ENCODE data around the gene PSMB11.

Gene PSMB11

DNA sequence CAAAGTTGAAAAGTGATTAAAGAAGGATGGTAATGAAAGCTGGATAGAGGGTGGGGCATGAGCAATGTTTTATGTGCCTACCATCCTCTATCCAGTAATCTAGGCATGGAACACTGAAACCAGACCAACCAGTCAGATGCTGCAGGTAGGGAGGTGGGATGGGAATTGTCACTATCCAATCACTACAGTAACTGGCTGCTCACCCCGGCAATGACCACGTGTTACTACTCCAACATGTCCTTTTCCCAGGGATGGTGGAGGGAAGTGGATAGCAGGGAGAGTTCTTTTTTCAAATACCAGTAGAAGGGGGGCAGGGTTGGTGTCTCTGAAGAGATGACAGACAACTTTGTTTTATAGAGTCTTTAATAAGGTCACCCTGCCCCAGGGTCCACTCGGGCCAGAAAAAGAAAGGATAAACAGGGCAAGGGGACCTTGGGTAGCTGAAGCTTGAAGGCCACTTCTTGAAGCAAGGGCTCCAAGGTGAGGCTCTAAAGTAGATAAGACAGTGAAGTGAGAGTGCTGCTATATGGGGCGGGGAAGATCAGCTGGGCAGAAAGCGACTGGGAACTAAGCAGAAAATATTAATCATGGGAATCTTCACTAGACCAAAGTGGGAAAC is 30.0 kb downstream of the PSMB11 start:
- peak overlapping the region; percentile 96 for H3K4me3 ChIP-seq (ENCODE audit: low read length)
- DNase-seq (ENCODE audit: low read depth, low spot score), result no peak

DNA sequence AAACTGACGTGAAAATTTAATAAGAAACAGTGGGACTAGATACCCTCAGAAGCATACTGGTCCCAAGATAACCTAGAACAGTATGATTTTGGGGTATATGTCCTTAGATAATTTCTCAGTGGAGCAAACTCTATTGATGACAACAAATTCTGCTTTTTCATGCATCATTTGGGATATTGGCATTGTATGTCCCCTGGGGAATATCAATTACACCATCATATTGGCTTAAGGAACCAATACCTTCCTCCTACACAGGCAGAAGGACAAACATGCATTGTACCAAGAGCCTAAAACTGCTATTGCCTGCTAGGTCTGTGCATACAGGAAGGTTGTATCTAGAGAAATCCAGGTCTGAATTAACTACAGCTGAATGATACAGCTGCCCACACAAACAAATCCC is 32.9 kb downstream of the PSMB11 start:
- DNase-seq (ENCODE audit: low read depth, low spot score), result no peak
- no peak overlapping the region for H3K4me3 ChIP-seq (ENCODE audit: low read length)

DNA sequence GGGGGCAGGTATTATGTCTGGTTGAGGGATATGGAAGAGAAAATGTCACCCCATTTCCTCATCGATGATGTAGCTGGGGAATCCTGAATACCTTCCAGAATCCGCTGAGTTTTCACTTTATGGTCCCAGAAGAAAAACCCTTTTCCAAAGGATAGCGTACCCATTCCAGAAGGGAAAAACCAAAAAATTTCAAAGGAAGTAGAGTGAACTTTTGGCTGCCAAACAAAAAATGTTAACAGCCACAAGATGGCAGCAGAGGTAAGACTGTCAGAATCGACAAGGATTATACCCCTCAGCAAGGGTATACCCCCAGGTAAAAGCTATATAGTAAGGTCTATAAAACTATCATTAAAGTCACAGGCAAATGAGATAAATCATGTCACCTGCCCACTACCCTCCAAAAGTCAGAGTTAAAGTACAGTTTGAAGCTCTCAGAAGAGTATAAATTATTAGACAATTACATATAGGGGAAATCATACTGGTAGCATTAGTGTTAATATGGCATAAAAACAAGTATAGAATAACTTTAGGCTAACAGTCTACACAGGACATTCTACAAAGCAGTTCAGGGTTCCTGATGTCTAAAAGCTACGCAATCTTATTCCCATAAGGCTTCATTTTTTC is 34.9 kb downstream of the PSMB11 start:
- H3K4me3 ChIP-seq (ENCODE audit: low read length), result no peak overlapping the region
- no peak for DNase-seq (ENCODE audit: low read depth, low spot score)

DNA sequence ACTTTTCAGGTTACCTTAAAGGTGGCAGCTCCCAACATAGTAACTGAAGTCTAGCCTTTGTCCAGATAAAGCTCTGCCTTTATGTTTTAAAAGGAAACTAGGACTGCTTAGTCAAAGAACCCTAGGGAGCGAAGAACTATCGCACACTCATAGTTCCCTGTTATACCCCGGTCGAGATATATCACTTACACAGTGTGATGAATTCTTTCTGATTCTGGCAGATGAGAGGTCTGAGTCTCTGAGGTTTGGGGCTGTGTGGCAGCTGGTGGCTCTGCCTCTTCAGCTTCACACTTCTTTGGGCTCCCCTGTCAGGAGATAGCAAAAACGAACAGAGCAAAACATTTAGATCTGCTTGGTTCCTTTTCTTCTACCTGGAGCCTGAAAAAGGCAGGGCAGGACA is 36.0 kb downstream of the PSMB11 start:
- no peak for DNase-seq (ENCODE audit: low read depth, low spot score)
- no peak overlapping the region for H3K4me3 ChIP-seq (ENCODE audit: low read length)

DNA sequence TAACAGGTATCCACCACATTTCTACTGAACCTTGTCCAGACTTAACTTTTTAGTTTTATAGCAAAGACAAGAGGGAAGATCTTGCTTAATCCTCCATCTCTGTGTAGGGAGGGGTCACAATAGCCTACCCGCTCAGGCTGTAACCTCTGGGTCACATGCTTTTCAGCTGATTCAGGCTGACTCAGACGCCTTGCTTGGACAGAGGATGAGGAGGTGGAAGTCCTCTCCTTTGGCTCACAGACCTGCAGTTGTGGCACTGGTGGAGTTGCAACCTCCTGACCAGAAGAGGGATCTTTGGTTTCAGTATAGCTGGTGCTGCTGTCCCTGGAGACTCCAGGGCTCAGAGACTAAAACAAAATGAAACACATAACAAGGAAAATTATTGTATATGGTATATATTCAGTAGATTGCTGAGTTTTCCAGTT is 36.7 kb downstream of the PSMB11 start:
- H3K4me3 ChIP-seq (ENCODE audit: low read length), result no peak overlapping the region
- no peak for DNase-seq (ENCODE audit: low read depth, low spot score)

DNA sequence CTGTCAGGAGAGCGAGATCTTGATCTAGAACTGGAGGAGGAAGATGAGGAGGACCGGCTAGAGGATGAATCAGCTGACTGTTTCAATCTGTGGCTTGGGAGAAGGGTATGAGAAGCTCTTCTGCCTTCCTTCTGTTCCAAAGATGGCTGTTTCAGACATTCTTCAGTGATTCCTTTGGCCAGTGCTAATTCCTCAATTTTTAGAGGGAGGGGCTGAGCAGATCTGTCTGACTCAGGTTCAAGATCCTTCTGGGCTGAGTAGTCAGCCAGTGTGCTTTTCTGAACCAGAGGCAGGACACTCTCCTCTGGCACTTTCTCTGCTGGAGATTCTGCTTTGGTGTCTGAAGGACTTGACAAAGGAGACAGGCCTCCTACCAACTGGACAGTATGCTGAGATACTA is 37.7 kb downstream of the PSMB11 start:
- H3K4me3 ChIP-seq (ENCODE audit: low read length), result no peak overlapping the region
- DNase-seq (ENCODE audit: low read depth, low spot score), result no peak

DNA sequence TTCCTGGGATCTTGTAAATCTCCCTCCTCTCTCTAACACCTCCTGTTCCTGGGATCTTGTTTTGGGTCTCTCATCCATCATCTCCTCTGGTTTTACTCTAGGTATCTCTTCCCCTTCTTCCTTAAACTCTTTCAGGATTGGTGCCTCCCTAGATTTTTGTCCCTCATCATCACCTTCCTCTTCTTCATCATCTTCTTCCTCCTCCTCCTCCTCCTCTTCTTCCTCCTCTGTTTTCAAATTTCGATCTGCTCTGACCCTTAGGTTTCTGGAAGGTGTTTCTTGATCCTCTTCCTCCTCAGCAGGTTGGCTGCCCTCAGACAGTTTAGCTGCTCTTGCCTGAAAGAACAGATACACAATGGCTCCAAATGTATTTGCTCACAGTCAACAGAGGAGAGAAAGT is 38.5 kb downstream of the PSMB11 start:
- no peak for DNase-seq (ENCODE audit: low read depth, low spot score)
- H3K4me3 ChIP-seq (ENCODE audit: low read length), result no peak overlapping the region

DNA sequence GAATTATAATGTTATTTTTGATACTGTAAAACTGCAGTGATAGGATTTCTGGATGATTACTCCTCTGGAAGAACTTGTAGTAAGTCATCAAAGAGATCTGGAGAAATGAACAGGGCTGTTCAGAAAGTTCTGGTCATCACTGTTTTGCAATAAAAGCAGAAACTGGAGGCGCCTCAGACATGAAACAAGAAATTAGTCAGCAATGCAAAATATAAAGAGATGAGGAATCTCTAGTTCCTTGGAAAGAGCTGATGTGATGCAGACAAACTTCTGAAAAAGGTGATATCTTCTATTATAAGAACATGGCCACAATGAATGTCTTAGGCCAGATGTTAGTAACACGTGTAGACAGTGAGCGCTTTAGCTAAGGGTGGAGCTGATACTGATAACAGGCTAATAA is 43.4 kb downstream of the PSMB11 start:
- no peak overlapping the region for H3K4me3 ChIP-seq (ENCODE audit: low read length)
- DNase-seq (ENCODE audit: low read depth, low spot score), result no peak

DNA sequence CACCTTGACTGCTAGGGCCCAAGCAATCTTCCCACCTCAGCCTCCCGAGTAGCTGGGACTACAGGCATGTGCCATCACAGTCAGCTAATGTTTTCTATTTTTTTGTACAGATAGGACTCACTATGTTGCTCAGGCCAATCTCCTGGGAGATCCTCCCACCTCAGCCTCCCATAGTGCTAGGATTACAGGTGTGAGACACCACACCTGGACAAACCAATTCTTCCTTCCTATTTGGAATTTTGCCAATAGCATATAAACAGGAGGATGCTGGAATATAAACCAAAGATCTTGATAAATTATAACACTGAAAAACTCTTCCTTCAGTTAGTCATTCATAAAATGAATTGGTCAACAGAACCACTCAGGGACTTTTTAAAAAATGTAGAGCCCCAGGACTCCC is 44.6 kb downstream of the PSMB11 start:
- no peak for DNase-seq (ENCODE audit: low read depth, low spot score)
- no peak overlapping the region for H3K4me3 ChIP-seq (ENCODE audit: low read length)

DNA sequence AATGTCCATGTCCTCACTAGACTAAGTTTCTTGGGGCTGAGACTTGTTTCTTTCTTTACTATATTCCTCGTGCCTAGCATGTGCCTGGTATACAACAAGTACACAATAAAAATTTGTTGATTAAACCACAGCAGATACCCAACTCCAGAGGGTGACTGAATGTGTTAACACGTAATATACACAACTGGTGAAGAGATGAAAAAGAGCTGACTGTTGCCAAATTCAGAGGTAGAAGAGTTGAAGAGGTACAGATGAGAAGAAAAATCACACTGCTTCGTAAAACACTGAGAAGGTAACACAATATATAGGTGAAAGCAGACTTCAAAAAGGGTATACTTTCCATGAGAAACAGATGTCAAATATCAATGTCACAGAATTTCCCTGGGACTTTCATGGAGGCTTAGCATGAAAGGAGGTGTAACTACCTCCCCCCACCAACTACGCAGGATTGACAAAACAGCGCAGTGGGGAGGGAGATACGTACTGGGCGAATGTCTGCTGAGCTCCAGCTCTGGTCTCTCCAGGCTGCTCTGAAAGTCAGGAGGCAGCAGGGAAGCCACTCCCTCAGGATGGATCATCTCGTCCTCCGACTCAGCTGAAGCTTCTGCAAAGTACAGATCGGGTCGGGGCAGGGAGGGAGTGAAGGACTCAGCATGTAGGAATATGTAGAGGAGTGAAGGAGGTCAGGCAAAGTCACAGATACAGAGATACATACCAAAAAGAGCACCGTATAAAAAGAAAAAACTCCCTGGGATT is 47.7 kb downstream of the PSMB11 start:
- no peak overlapping the region for H3K4me3 ChIP-seq (ENCODE audit: low read length)
- no peak for DNase-seq (ENCODE audit: low read depth, low spot score)

DNA sequence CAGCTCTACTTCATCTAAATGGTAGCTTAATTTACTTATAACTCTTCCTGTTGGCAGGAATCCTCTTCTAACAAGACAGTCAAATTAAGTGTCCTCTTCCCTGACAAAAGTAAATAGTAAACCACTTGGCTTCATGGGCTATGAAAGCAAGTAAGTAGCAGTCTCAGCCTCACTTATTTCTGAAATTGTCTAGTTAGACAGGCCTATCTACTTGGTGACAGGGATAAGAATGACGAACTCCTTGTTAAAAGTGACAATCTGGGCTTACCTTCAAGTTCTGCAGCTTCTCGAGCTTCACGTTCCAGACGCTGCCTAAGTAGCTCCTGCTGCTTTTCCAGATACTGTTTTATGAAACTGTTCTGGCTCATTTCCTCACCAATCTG is 48.2 kb downstream of the PSMB11 start:
- no peak for DNase-seq (ENCODE audit: low read depth, low spot score)

DNA sequence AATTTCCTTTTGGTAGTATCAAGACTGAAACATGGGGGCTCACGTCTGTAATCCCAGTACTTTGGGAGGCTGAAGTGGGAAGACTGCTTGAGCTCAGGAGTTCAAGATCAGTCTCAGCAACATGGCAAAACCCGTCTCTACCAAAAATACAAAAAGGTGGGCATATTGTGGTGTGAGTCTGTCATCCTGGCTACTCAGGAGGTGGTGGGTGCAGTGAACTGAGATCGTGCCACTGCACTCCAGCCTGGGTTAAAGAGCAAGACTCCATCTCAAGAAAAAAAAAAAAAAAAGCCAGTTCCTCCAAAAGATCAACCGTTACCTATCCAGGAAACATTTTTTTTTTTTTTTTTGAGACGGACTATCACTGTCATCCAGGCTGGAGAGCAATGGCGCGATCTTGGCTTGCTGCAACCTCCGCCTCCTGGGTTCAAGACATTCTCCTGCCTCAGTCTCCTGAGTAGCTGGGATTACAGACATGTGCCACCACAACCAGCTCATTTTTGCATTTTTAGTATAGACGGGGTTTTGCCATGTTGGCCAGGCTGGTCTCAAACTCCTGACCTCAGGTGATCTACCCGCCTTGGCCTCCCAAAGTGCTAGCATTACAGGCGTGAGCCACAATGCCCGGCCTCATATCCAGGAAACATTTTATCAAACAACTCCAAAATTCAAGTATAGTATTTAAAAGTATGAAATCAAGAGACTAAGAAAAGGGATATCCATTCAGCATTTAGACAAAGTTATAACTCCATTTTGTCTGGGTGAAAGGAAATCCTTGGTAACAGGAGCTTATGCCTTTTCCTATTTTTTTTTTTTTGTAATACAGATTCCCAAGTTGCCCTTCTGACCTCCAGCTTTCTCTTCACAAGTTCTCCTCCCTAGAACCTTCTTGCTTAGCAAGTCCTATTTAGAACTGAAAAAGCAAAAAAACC is 49.5 kb downstream of the PSMB11 start:
- DNase-seq (ENCODE audit: low read depth, low spot score), result no peak
- no peak overlapping the region for H3K4me3 ChIP-seq (ENCODE audit: low read length)

More for the DNA sequence above, 48.2 kb downstream of the PSMB11 start:
- no peak overlapping the region for H3K4me3 ChIP-seq (ENCODE audit: low read length)

DNA sequence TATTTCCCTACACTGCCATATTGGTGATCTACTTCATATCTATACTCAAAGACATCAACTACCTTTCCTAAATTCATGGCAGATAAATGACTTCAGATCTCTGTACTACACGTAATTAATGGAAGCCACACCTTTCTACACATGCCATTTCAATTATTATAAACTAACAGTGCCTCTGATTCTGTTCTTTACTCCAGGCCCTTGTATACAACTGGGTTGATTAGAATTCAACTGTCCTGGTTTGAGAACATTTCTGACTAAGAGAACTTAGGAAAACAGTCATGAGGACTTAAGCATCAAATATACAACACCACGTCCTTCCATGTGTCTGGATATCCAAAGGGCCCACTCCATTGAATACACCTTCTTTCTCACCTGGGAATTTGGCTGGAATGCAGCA is 51.1 kb downstream of the PSMB11 start:
- H3K4me3 ChIP-seq (ENCODE audit: low read length), result no peak overlapping the region
- DNase-seq (ENCODE audit: low read depth, low spot score), result no peak

DNA sequence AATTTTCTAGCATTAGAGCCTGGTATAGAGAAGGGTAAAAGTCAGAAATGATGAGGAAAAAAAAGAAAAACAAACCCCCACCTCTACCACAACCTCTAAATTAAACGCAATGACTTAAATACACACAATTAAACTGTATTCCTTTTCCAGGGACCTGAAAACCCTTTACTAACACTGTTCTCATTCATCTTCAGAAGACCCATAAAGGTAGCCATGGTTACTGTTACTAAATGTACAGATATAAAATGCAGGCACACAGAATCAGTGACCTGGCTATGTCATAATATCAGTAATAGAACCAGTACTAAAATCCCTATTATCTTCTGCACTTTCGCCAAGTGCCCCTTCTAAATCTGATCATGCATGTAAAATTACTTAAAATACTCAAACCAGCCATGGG is 51.5 kb downstream of the PSMB11 start:
- H3K4me3 ChIP-seq (ENCODE audit: low read length), result peak overlapping the region; percentile 98

More for the DNA sequence above, 51.5 kb downstream of the PSMB11 start:
- DNase-seq (ENCODE audit: low read depth, low spot score), result no peak

All from Jurkat, Clone E6-1 (cell line).